GM23338 (cell line): ENCODE measurements around the gene USP8. TPM values are rescaled to one million over a fixed set of nuclear protein-coding genes. Genes with fewer than 3 reads are reported as not detected.

Source experiments
- ATAC-seq: fragments of 200-7000 bp; cut with Tn5 transposase; 3 replicates; pipeline ENCODE4 v1.9.1; 2020
- DNase-seq: peaks from one replicate; pipeline ENCODE4 v3.0.0-alpha.2; 2015; ENCODE audit warnings: low spot score
- H2AFZ ChIP-seq: fragments of 200-600 bp; sonication (generic); 2 replicates; pipeline ENCODE4 v1.8.0; 2016; ENCODE audit warnings: antibody characterized with exemption, mild to moderate bottlenecking, moderate library complexity
- H3F3A ChIP-seq: fragments of 200-600 bp; sonication (generic); replicated peaks from 2 replicates; pipeline ENCODE4 v1.8.0; 2017; ENCODE audit warnings: antibody characterized with exemption, mixed run types, low read depth
- H3K27ac ChIP-seq: fragments of 200-600 bp; sonication (generic); 2 replicates; pipeline ENCODE4 v1.6.1; 2016; ENCODE audit warnings: low read depth
- H3K27me3 ChIP-seq: fragments of 200-600 bp; sonication (generic); 2 replicates; pipeline ENCODE4 v1.8.0; 2016; ENCODE audit warnings: mild to moderate bottlenecking, mixed run types, moderate library complexity; ENCODE audit not compliant: insufficient read depth
- H3K36me3 ChIP-seq: fragments of 200-600 bp; sonication (generic); 2 replicates; pipeline ENCODE4 v1.8.0; 2016; ENCODE audit warnings: mild to moderate bottlenecking; ENCODE audit not compliant: insufficient read depth
- H3K4me1 ChIP-seq: fragments of 200-600 bp; sonication (generic); 2 replicates; pipeline ENCODE4 v1.8.0; 2016; ENCODE audit warnings: mild to moderate bottlenecking, moderate library complexity; ENCODE audit not compliant: insufficient read depth
- H3K4me2 ChIP-seq: fragments of 200-600 bp; sonication (generic); 2 replicates; pipeline ENCODE4 v1.7.1; 2017; ENCODE audit warnings: mixed run types
- H3K4me3 ChIP-seq: fragments of 200-600 bp; sonication (generic); 2 replicates; pipeline ENCODE4 v1.6.1; 2016; ENCODE audit warnings: mixed run types
- H3K79me2 ChIP-seq: fragments of 200-600 bp; sonication (generic); replicated peaks from 2 replicates; pipeline ENCODE4 v1.8.0; 2017; ENCODE audit warnings: mild to moderate bottlenecking; ENCODE audit not compliant: insufficient read depth
- H3K9me2 ChIP-seq: fragments of 200-600 bp; sonication (generic); 2 replicates; pipeline ENCODE4 v1.8.0; 2017; ENCODE audit not compliant: insufficient read depth
- H4K20me1 ChIP-seq: fragments of 200-600 bp; sonication (generic); replicated peaks from 2 replicates; pipeline ENCODE4 v1.8.0; 2017; ENCODE audit warnings: mild to moderate bottlenecking; ENCODE audit not compliant: insufficient read depth
- H3K27ac Mint-ChIP-seq: 2 replicates; pipeline ENCODE4 v1.8.0; 2020; ENCODE audit warnings: inconsistent platforms, mild to moderate bottlenecking, moderate library complexity, mixed read lengths
- H3K27me3 Mint-ChIP-seq: 3 replicates; pipeline ENCODE4 v1.8.0; 2022; ENCODE audit warnings: low read depth, mild to moderate bottlenecking, moderate library complexity, mixed read lengths, inconsistent platforms; ENCODE audit not compliant: insufficient read depth, poor library complexity
- H3K36me3 Mint-ChIP-seq: 3 replicates; pipeline ENCODE4 v1.8.0; 2021; ENCODE audit warnings: low read depth, mild to moderate bottlenecking, inconsistent platforms, moderate library complexity, mixed read lengths
- H3K4me1 Mint-ChIP-seq: 3 replicates; pipeline ENCODE4 v1.8.0; 2020; ENCODE audit warnings: mild to moderate bottlenecking, inconsistent platforms, mixed read lengths
- H3K4me3 Mint-ChIP-seq: 3 replicates; pipeline ENCODE4 v1.8.0; 2021; ENCODE audit warnings: moderate library complexity, mild to moderate bottlenecking, inconsistent platforms, mixed read lengths
- H3K9me3 Mint-ChIP-seq: 3 replicates; pipeline ENCODE4 v1.8.0; 2020; ENCODE audit warnings: moderate library complexity, mild to moderate bottlenecking, inconsistent platforms, mixed read lengths
- CTCF ChIP-seq, 2 experiments: fragments of 200-600 bp in 1 of 2; sonication (generic) in 1 of 2; conservative IDR thresholded peaks; 2 replicates each; pipeline versions ENCODE4 v1.5.1 to v1.6.1; 2016 to 2017; ENCODE audit warnings: antibody characterized with exemption in 2 of 2, low read depth in 2 of 2, mild to moderate bottlenecking in 2 of 2, moderate library complexity in 1 of 2
- ETS1 ChIP-seq: IDR thresholded peaks from 2 replicates; pipeline ENCODE4 v1.6.1; 2016; ENCODE audit warnings: antibody characterized with exemption
- JUNB ChIP-seq: IDR thresholded peaks from one replicate; pipeline ENCODE4 v1.6.1; 2016; ENCODE audit warnings: antibody characterized with exemption; ENCODE audit not compliant: unreplicated experiment
- POLR2AphosphoS5 ChIP-seq: IDR thresholded peaks from 2 replicates; pipeline ENCODE4 v1.6.1; 2016; ENCODE audit warnings: antibody characterized with exemption, low read depth
- REST ChIP-seq: IDR thresholded peaks from one replicate; pipeline ENCODE4 v1.6.1; 2018; ENCODE audit warnings: antibody characterized with exemption; ENCODE audit not compliant: unreplicated experiment
- STAT1 ChIP-seq: IDR thresholded peaks from one replicate; pipeline ENCODE4 v1.6.1; 2016; ENCODE audit warnings: antibody characterized with exemption; ENCODE audit not compliant: unreplicated experiment
- ZNF114 ChIP-seq: fragments of 250-450 bp; sonication (Bioruptor Pico); IDR thresholded peaks from 2 replicates; pipeline ENCODE4 v1.5.0; 2020; ENCODE audit warnings: mild to moderate bottlenecking, moderate library complexity
- ZNF331 ChIP-seq: fragments of 250-450 bp; sonication (Bioruptor Pico); IDR thresholded peaks from 2 replicates; pipeline ENCODE4 v1.5.0; 2020; ENCODE audit warnings: low read depth, mild to moderate bottlenecking, moderate library complexity
- polyA plus RNA-seq: library from polyadenylated mRNA; unstranded; fragments of >200 nt; fragmentation: Nextera tagmentation; extraction: Ambion mirVana; gene quantifications from 2 replicates; pipeline ENCODE4 v1.2.1, GENCODE V29; 2016
- total RNA-seq: library from RNA; depleted of rRNA; stranded (reverse); fragments of >200 nt; shearing (Covaris generic); gene quantifications from 2 replicates; pipeline ENCODE4 v1.2.3, GENCODE V29; 2014

The USP8 gene
- total and polyA plus RNA-seq, 2 experiments from 2014 or later = 64.8 to 68.6 TPM

GRCh38 chr15:50440932-50441331 lies 16.7 kb downstream of the USP8 start:
- H3K27ac ChIP-seq = no peak overlapping the region
- H3K36me3 ChIP-seq = peaks cover 13% of the 10 kb centered on the region; the same call in 1 of the 2 replicates
- H3K36me3 Mint-ChIP-seq = peaks cover 47% of the 10 kb centered on the region
- peaks cover 53% of the 10 kb centered on the region for H3K79me2 ChIP-seq
- no peaks in the 10 kb centered on the region for H3K4me1 ChIP-seq
- H3K9me2 ChIP-seq = no peaks in the 10 kb centered on the region
- DNase-seq = no peak
- no peak overlapping the region for H3K4me3 Mint-ChIP-seq
- ATAC-seq = no peak
- H3K9me3 Mint-ChIP-seq = no peaks in the 10 kb centered on the region
- no peak overlapping the region for H3K4me3 ChIP-seq
- H3K27ac Mint-ChIP-seq = no peak overlapping the region
- TF ChIP-seq ZNF114 (no peak), REST (no peak), STAT1 (no peak), POLR2AphosphoS5 (no peak)
- H3F3A ChIP-seq = no peaks in the 10 kb centered on the region
- H2AFZ ChIP-seq = no peak overlapping the region
- H4K20me1 ChIP-seq = no peaks in the 10 kb centered on the region; the same call in 1 of the 2 replicates
- no peaks in the 10 kb centered on the region for H3K4me1 Mint-ChIP-seq
- no peaks in the 10 kb centered on the region for H3K27me3 ChIP-seq
- no peak overlapping the region for H3K4me2 ChIP-seq
- peaks cover 1% of the 10 kb centered on the region for H3K27me3 Mint-ChIP-seq

GRCh38 chr15:50452927-50453326 lies 28.7 kb downstream of the USP8 start:
- H3F3A ChIP-seq = no peaks in the 10 kb centered on the region
- no peak for TF ChIP-seq REST
- TF ChIP-seq STAT1 = no peak
- TF ChIP-seq JUNB = no peak
- TF ChIP-seq ZNF114 = no peak
- TF ChIP-seq CTCF (conservative IDR thresholded peaks at IDR 0.05; ENCODE audit: low read depth in 2 of 2) = no peak
- TF ChIP-seq ZNF331 = no peak
- no peak for TF ChIP-seq ETS1
- H3K27me3 ChIP-seq = no peaks in the 10 kb centered on the region
- no peak overlapping the region for H3K27ac ChIP-seq
- ATAC-seq (no peak), DNase-seq (no peak)
- H3K27ac Mint-ChIP-seq = no peak overlapping the region
- H2AFZ ChIP-seq = no peak overlapping the region
- H3K4me3 Mint-ChIP-seq = no peak overlapping the region
- peaks cover 30% of the 10 kb centered on the region for H3K79me2 ChIP-seq
- no peaks in the 10 kb centered on the region for H3K27me3 Mint-ChIP-seq
- no peaks in the 10 kb centered on the region for H3K9me2 ChIP-seq
- peaks cover 8% of the 10 kb centered on the region; the same call in 1 of the 2 replicates for H3K36me3 ChIP-seq
- no peak overlapping the region for H3K4me3 ChIP-seq
- H3K9me3 Mint-ChIP-seq = no peaks in the 10 kb centered on the region
- no peaks in the 10 kb centered on the region for H3K4me1 ChIP-seq
- H4K20me1 ChIP-seq = 0 out of 2 replicates have a peak, but pooled peaks cover 12% of the 10 kb centered on the region
- no peak overlapping the region for H3K4me2 ChIP-seq
- peaks cover 39% of the 10 kb centered on the region for H3K36me3 Mint-ChIP-seq
- no peaks in the 10 kb centered on the region for H3K4me1 Mint-ChIP-seq
